Endothelial cell of umbilical vein (primary cell): ENCODE data around the gene MYH10. TPM values are rescaled to one million over a fixed set of nuclear protein-coding genes. Genes with fewer than 3 reads are reported as not detected.

Source experiments
- BruUV-seq: library from RNA; stranded (reverse); fragments of 400-500 nt; replicated peaks from 2 replicates; lab custom pipeline; 2021; lab: Mats Ljungman, UMichigan
- CTCF ChIA-PET: fragments of 300-600, 350-600 bp; sonication (Branson Sonifier 250); formaldehyde crosslinking; loops from one replicate; lab custom pipeline; 2021; ENCODE audit warnings: antibody characterized with exemption, inconsistent platforms; lab: Charles Lee
- POLR2A ChIA-PET: fragments of 300-600, 350-600 bp; sonication (Branson Sonifier 250); formaldehyde crosslinking; loops from one replicate; lab custom pipeline; 2021; ENCODE audit warnings: antibody characterized with exemption, inconsistent platforms; lab: Charles Lee
- DNase-seq: peaks from one replicate; pipeline ENCODE4 v3.0.0-alpha.2; 2011; ENCODE audit warnings: low read depth, low spot score
- FAIRE-seq: peaks from 2 replicates; lab custom pipeline; 2011; peaks lifted over from hg19 to GRCh38; lab: Jason Lieb, UNC
- H2AFZ ChIP-seq: 2 replicates; pipeline ENCODE4 v1.6.0; 2012; ENCODE audit warnings: low read depth, low read length, control low read depth, inconsistent platforms
- H3K27ac ChIP-seq: 2 replicates; pipeline ENCODE4 v1.5.1; 2011; ENCODE audit warnings: low read depth, mild to moderate bottlenecking, control low read depth, low read length, moderate library complexity; ENCODE audit not compliant: insufficient read depth
- H3K27me3 ChIP-seq, 2 experiments: 2 replicates each; pipeline versions ENCODE4 v1.6.0 to v1.6.1; 2011; ENCODE audit warnings: low read length in 2 of 2, mixed read lengths in 1 of 2; ENCODE audit not compliant: control insufficient read depth in 2 of 2, insufficient read depth in 2 of 2
- H3K36me3 ChIP-seq, 2 experiments: 2 replicates in 1 of 2; 3 replicates in 1 of 2; pipeline ENCODE4 v1.5.1; 2011; ENCODE audit warnings: low read length in 2 of 2, mild to moderate bottlenecking in 1 of 2, moderate library complexity in 1 of 2; ENCODE audit not compliant: control insufficient read depth in 2 of 2, insufficient read depth in 2 of 2; ENCODE audit errors: extremely low read depth in 1 of 2
- H3K4me1 ChIP-seq: 3 replicates; pipeline ENCODE4 v1.5.1; 2011; ENCODE audit warnings: mild to moderate bottlenecking, low read length; ENCODE audit not compliant: control insufficient read depth, insufficient read depth; ENCODE audit errors: extremely low read depth
- H3K4me2 ChIP-seq: 2 replicates; pipeline ENCODE4 v1.6.1; 2011; ENCODE audit warnings: low read length, control low read depth, mixed read lengths; ENCODE audit not compliant: insufficient read depth
- H3K4me3 ChIP-seq, 3 experiments: fragments of 200-600 bp in 1 of 3; sonication (generic), shearing (Covaris generic) in 1 of 3; replicated peaks in 1 of 3; 2 replicates each; pipeline ENCODE4 v1.5.1; 2011 to 2016; ENCODE audit warnings: control low read depth in 3 of 3, low read length in 3 of 3, mild to moderate bottlenecking in 2 of 3, inconsistent platforms in 1 of 3, low read depth in 1 of 3, moderate library complexity in 1 of 3; ENCODE audit not compliant: insufficient read depth in 1 of 3
- H3K79me2 ChIP-seq: 2 replicates; pipeline ENCODE4 v1.6.0; 2012; ENCODE audit warnings: low read length, inconsistent platforms; ENCODE audit not compliant: control insufficient read depth, insufficient read depth
- H3K9ac ChIP-seq: replicated peaks from 2 replicates; pipeline ENCODE3; 2011; ENCODE audit warnings: low read length, control low read depth; ENCODE audit not compliant: insufficient read depth; ENCODE audit errors: extremely low read depth
- H3K9me1 ChIP-seq: replicated peaks from 3 replicates; pipeline ENCODE4 v1.6.0; 2011; ENCODE audit warnings: mild to moderate bottlenecking, low read length; ENCODE audit not compliant: control insufficient read depth, insufficient read depth; ENCODE audit errors: extremely low read depth
- H3K9me3 ChIP-seq: replicated peaks from 2 replicates; pipeline ENCODE4 v1.5.1; 2012; ENCODE audit warnings: low read length, inconsistent platforms; ENCODE audit not compliant: control insufficient read depth, insufficient read depth
- H4K20me1 ChIP-seq: replicated peaks from 2 replicates; pipeline ENCODE3; 2011; ENCODE audit warnings: mild to moderate bottlenecking, low read length; ENCODE audit not compliant: control insufficient read depth, insufficient read depth; ENCODE audit errors: extremely low read depth
- CTCF ChIP-seq, 2 donors: IDR thresholded peaks; 1 replicate in 1 of 2; 2 replicates in 1 of 2; pipeline ENCODE4 v1.5.1; 2011; ENCODE audit warnings: low read length in 2 of 2, mild to moderate bottlenecking in 2 of 2, moderate library complexity in 2 of 2, control low read depth in 1 of 2, inconsistent platforms in 1 of 2, low read depth in 1 of 2; ENCODE audit not compliant: insufficient read depth in 1 of 2; ENCODE audit errors: extremely low read depth in 1 of 2
- EZH2 ChIP-seq: IDR thresholded peaks from 2 replicates; pipeline ENCODE4 v1.6.1; 2012; ENCODE audit warnings: borderline replicate concordance, low read depth, mild to moderate bottlenecking, moderate library complexity, low read length, inconsistent platforms; ENCODE audit not compliant: severe bottlenecking
- FOS ChIP-seq: IDR thresholded peaks from 2 replicates; pipeline ENCODE4 v1.6.1; 2011; ENCODE audit warnings: mild to moderate bottlenecking, low read length, moderate library complexity, borderline replicate concordance; ENCODE audit not compliant: insufficient read depth
- GATA2 ChIP-seq: IDR thresholded peaks from 2 replicates; pipeline ENCODE4 v1.7.0; 2011; ENCODE audit warnings: low read depth, mild to moderate bottlenecking, moderate library complexity, mixed read lengths, low read length; ENCODE audit not compliant: insufficient read length, insufficient read depth
- JUN ChIP-seq: IDR thresholded peaks from 2 replicates; pipeline ENCODE4 v1.6.1; 2011; ENCODE audit warnings: borderline replicate concordance, low read depth; ENCODE audit not compliant: insufficient read length, insufficient read depth
- MYC ChIP-seq: IDR thresholded peaks from one replicate; pipeline ENCODE4 v1.6.1; 2011; ENCODE audit warnings: mild to moderate bottlenecking, low read depth, low read length
- POLR2A ChIP-seq: IDR thresholded peaks from 2 replicates; pipeline ENCODE4 v1.6.1; 2012; ENCODE audit warnings: low read depth, mild to moderate bottlenecking, control low read depth, low read length
- POLR2AphosphoS5 ChIP-seq: IDR thresholded peaks from 2 replicates; pipeline ENCODE4 v1.6.1; 2012; ENCODE audit warnings: low read depth, mild to moderate bottlenecking, control low read depth, low read length, moderate library complexity; ENCODE audit not compliant: insufficient read depth
- dilution Hi-C: fragments of 300-500 bp; cut with MboI; formaldehyde crosslinking; loops from one replicate; pipeline ENCODE4 v1.15.0; 2019; ENCODE audit warnings: low sequenced_read_pairs; ENCODE audit not compliant: extremely low pct_ligation_motif_present
- intact Hi-C: fragments of 100-400 bp; cut with micrococcal nuclease; formaldehyde crosslinking; loops from one replicate; pipeline ENCODE4 v1.10.0; 2022
- polyA plus RNA-seq, 4 experiments: library from polyadenylated mRNA; depleted of rRNA in 3 of 4; stranded (reverse) in 3 of 4; unstranded in 1 of 4; fragments of >200 nt; gene quantifications; 2 replicates each; pipeline versions ENCODE4 v1.2.1 to v1.2.3, GENCODE V29; 2011 to 2012; ENCODE audit warnings: missing spikeins in 1 of 4
- total RNA-seq: library from RNA; stranded (reverse); gene quantifications from 2 replicates; pipeline ENCODE4 v1.2.3, GENCODE V29; 2021
- TF ChIP-seq, protein P1 (sequence below): IDR thresholded peaks from 2 replicates; pipeline ENCODE4 v1.6.1; 2011; ENCODE audit not compliant: insufficient read depth, insufficient read length

The MYH10 gene
- total and polyA plus RNA-seq, 2 donors (not counting 3 experiments of a cell fraction or from before 2014, with no cell fraction given): 73.4 to 232 TPM

GRCh38 chr17:8670421-8670820 is 39.9 kb upstream of the MYH10 start:
- peaks cover 21% of the 10 kb centered on the region for H3K4me1 ChIP-seq
- H3K4me2 ChIP-seq: no peak overlapping the region
- TF ChIP-seq EZH2 (no peak), JUN (no peak), GATA2 (no peak), POLR2A (no peak), MYC (no peak), FOS (no peak), POLR2AphosphoS5 (no peak)
- TF ChIP-seq, protein P1, sequence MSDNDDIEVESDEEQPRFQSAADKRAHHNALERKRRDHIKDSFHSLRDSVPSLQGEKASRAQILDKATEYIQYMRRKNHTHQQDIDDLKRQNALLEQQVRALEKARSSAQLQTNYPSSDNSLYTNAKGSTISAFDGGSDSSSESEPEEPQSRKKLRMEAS: no peak
- H3K9me1 ChIP-seq: no peaks in the 10 kb centered on the region
- FAIRE-seq (no peak), DNase-seq (no peak)
- no peaks in the 10 kb centered on the region for H3K79me2 ChIP-seq
- H3K4me3 ChIP-seq: no peak overlapping the region
- H4K20me1 ChIP-seq: no peaks in the 10 kb centered on the region
- no peak overlapping the region for H3K27ac ChIP-seq
- POLR2A ChIA-PET: no interaction called here
- no peaks in the 10 kb centered on the region for H3K27me3 ChIP-seq
- intact Hi-C loops (no loop called here), dilution Hi-C loops (no loop called here)
- no peaks in the 10 kb centered on the region for H3K9me3 ChIP-seq
- no peaks in the 10 kb centered on the region for H3K36me3 ChIP-seq
- no TSS peak for BruUV-seq
- CTCF ChIA-PET: no interaction called here
- no peak overlapping the region for H2AFZ ChIP-seq
- H3K9ac ChIP-seq: no peak overlapping the region

DNA sequence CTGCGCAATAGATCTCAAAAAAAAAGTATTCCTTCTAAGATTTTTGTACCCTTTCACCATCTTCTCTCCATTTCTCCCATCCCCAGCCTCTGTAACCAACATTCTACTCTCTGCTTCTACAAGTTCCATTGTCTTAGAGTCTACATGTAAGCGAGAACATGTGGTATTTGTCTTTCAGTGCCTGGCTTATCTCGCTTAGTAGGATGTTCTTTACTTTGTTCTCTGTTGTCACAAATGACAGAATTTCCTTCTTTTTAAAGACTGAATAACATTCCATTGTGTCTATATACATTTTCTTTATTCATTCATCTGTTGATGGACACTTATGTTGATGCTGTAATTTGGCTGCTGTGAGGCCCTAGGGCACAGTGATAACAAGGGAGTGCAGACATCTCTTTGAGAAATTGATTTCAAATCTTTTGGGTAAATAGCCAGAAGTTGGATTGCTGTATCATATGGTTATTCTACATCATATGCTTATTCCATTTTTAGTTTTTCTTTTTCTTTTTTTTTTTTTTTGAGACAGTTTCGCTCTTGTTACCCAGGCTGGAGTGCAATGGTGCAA is 37.7 kb upstream of the MYH10 start:
- peak; percentile 84 for DNase-seq
- TF ChIP-seq CTCF (IDR thresholded peaks at IDR 0.05; ENCODE audit: extremely low read depth in 1 of 2, insufficient read depth in 1 of 2, low read depth in 1 of 2, low read length in 2 of 2) (no peak), MYC (no peak), EZH2 (no peak), FOS (no peak), POLR2A (no peak), JUN (no peak), GATA2 (no peak), POLR2AphosphoS5 (no peak)
- TF ChIP-seq, protein P1: no peak
- dilution Hi-C loops: no loop called here
- intact Hi-C loops: no loop called here
- H4K20me1 ChIP-seq: no peaks in the 10 kb centered on the region
- H3K9me1 ChIP-seq: no peaks in the 10 kb centered on the region
- no peaks in the 10 kb centered on the region for H3K36me3 ChIP-seq
- H2AFZ ChIP-seq: no peak overlapping the region
- no peaks in the 10 kb centered on the region for H3K9me3 ChIP-seq
- peak; percentile 71 for FAIRE-seq
- CTCF ChIA-PET: no interaction called here
- no peaks in the 10 kb centered on the region for H3K27me3 ChIP-seq
- H3K79me2 ChIP-seq: no peaks in the 10 kb centered on the region
- no peak overlapping the region for H3K9ac ChIP-seq
- POLR2A ChIA-PET: no interaction called here
- H3K4me3 ChIP-seq: no peak overlapping the region
- no peak overlapping the region for H3K4me2 ChIP-seq
- no peak overlapping the region for H3K27ac ChIP-seq
- BruUV-seq: no TSS peak
- H3K4me1 ChIP-seq: peaks cover 8% of the 10 kb centered on the region
